GM12892 (cell line): ENCODE data around the gene WDR75.

Experiments
- DNase-seq: peaks from one replicate; pipeline ENCODE4 v3.0.0; 2011; ENCODE audit not compliant: insufficient read length
- FAIRE-seq: peaks from 2 replicates; lab custom pipeline; 2011; peaks lifted over from hg19 to GRCh38; lab: Jason Lieb, UNC
- POLR2A ChIP-seq: IDR thresholded peaks from 2 replicates; pipeline ENCODE4 v1.6.1; 2011; ENCODE audit warnings: low read depth, low read length, control low read depth
- POLR2AphosphoS5 ChIP-seq: IDR thresholded peaks from 2 replicates; pipeline ENCODE4 v1.6.1; 2011; ENCODE audit warnings: low read depth, low read length, control low read depth
- TAF1 ChIP-seq: IDR thresholded peaks from 2 replicates; pipeline ENCODE4 v1.6.1; 2011; ENCODE audit warnings: low read depth, mild to moderate bottlenecking, control low read depth, low read length, borderline replicate concordance

Gene WDR75

DNA sequence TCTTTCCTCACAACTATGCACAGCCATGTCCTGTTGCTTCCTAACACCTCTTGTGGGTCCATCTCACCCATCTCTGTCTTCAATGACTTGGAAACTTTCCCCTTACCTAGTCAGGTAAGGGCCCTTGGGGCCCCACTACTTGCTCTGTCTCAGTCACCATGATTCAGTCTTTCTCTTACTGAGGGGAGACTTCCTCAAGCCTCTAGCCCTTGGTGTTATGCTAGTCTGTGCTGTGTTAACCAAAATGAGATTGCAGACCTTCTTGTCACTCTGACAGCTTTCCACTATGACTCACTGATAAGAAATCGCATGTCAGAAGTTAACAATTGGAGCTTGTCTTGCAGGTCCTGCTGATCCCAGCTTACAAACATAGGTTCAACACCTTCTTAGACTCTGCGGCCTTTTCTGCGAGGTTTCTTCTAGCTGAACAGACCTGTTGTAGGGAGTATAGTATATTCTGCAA, 65.3 kb downstream of the WDR75 start:
- DNase-seq (no peak), FAIRE-seq (no peak)
- TF ChIP-seq TAF1 (no peak), POLR2AphosphoS5 (no peak), POLR2A (no peak)

DNA sequence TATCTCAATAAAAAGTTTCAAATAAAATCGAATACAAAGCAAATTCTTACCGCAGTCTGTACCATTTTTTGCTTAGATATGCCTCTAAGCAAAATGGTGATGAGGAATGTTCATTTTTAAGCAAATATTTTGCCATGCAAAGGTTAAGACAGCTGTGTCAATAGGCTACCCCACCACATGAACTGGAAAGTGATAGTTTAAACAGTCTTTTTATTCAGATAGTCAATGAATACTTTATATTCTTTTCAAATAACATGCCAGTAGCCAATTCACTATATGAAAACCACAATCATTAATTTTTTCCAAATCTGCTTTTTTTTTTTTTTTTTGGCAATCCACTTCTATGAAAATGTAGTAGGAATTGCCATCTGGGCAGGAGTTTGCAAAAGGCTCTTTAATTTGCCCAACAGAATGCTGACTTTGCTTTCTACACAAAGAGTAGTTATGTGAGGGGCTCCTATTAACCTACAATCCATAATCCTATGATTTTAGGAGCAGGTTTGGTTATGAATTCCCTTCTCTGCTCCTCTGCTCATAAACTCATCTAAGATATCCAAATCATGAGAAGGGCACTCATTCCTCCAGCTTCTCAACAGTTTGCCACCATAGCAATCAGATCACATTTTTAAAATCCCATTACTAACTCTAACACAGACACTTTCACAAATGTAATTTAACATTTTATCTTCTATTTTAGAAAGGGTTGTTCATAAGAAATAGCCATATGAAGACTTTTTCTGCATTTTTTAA, 70.1 kb downstream of the WDR75 start:
- no peak for FAIRE-seq
- DNase-seq = no peak
- TF ChIP-seq POLR2A (no peak), TAF1 (no peak), POLR2AphosphoS5 (no peak)

DNA sequence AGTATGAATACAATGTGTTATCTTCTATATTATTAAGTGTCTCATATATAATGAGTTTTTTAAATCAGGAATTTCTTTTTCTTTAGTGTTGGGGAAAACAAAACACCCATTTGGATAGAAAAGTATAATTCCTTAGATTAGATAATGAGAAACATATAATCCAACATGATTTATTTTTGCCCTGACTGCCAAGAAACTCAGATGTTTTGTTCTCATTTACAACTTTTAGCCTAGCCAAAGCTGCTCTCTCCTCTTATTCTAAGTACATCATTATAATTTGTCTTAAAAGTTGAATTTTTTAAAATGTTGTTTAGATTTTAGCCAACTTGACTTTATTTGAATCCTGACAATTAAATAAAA, 70.7 kb downstream of the WDR75 start:
- DNase-seq = no peak
- TF ChIP-seq POLR2A (no peak), TAF1 (no peak), POLR2AphosphoS5 (no peak)
- FAIRE-seq = no peak

DNA sequence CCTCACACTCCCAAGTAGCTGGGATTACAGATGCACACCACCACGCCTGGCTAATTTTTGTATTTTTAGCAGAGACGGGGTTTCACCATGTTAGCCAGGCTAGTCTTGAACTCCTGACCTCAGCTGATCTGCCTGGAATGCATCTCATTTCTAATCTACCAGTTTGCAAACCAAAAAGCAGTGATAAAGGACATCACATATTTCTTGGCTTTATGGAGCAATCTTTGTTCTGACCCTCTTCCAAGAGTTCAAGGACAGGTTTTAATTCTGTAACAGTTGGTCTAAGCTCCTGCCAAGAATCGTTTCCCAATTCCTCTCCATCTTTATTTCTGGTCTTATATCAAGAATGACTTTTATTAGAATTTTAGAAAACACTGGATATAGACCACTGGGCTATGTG, 71.6 kb downstream of the WDR75 start:
- TF ChIP-seq POLR2A (no peak), TAF1 (no peak), POLR2AphosphoS5 (no peak)
- FAIRE-seq = no peak
- no peak for DNase-seq

DNA sequence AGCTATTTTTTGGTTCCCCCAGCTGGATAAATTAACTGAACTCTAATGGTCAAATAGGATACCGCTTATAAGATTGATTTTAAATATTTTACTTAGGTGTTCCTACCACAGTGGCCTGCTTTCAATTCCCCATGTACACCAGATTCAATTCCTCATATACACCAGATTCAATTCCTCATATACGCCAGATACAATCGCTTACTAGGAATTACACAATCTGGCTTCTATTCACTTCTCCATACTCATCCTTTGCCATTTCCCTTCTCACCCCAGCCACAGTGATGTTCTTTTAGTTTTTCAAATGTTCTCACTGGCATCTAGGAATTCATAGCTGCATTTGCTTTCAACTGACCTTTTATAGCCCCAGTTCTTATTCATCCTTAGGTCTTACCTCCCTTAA, 72.8 kb downstream of the WDR75 start:
- FAIRE-seq (no peak), DNase-seq (no peak)
- no peak for TF ChIP-seq POLR2AphosphoS5

DNA sequence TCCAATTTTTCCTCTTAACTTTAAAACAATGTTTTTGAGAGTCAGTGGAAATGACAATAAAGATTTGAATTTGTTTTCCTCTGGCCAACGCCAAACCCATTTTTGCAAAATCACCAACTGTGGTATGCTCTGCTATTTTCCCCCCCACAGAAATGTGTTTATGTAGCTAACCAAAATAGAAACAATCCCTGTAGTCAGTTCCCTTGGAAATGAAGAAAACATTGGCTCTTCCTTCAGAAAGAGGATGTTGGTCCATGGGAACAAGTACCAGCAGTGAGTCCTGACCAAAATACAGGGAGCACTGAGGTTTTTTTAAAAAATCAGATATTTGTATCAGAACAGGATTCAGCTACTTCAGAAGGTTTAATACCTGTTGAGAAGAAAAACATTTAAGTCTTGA, 74.0 kb downstream of the WDR75 start:
- no peak for TF ChIP-seq POLR2A
- TF ChIP-seq TAF1 = no peak
- no peak for TF ChIP-seq POLR2AphosphoS5
- FAIRE-seq = no peak
- no peak for DNase-seq

DNA sequence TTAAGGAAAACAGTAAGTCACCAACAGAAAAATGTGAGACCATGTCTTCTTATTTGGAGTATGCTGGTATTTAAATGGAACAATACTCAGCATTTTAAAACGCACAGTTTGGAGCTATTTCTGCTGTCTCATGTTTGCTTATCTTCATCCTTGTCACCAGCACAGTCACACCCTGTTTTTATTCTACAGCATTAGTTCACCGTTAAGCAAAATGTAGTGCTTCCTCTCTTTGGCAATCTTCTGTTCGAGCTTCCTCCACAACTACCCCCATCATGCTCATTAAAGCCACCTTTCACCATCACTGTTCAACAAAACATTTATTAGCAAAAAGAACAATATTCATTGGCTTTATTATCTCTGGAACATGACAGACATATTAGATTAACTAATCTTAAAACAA, 75.3 kb downstream of the WDR75 start:
- DNase-seq (no peak), FAIRE-seq (no peak)
- TF ChIP-seq TAF1 = no peak

DNA sequence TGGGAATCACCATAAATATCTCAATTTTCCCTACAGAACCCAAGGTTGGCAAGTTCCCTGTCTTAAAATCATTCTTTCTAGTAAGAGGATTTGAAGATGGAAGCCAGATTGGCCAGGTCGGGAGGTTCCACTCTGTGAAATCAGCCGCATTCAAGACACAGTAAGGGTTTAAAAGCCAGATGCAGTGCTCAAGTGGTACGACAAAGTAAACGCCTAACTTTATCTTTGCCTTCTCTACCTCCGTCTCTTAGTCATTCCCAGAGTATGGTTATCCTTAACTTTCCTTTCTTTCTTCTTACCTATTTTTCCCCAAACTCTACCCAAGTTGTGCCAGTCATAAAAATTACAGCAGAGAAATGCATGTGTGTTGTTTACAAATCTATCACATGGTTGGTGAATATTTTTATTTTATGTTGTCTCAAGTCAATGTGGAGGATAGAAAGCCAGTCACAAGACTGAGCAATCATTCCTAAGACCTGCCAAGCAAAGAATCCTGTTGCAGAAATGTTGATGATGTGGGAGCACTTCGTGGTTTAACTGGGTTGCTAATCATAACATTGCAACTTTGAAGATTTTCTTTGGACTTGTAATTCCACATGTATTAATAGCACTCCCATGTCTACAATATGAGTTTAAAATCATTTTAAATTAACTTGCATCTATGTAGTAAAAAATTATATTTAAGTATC, 76.7 kb downstream of the WDR75 start:
- TF ChIP-seq POLR2AphosphoS5 (no peak), TAF1 (no peak)
- FAIRE-seq (no peak), DNase-seq (no peak)

DNA sequence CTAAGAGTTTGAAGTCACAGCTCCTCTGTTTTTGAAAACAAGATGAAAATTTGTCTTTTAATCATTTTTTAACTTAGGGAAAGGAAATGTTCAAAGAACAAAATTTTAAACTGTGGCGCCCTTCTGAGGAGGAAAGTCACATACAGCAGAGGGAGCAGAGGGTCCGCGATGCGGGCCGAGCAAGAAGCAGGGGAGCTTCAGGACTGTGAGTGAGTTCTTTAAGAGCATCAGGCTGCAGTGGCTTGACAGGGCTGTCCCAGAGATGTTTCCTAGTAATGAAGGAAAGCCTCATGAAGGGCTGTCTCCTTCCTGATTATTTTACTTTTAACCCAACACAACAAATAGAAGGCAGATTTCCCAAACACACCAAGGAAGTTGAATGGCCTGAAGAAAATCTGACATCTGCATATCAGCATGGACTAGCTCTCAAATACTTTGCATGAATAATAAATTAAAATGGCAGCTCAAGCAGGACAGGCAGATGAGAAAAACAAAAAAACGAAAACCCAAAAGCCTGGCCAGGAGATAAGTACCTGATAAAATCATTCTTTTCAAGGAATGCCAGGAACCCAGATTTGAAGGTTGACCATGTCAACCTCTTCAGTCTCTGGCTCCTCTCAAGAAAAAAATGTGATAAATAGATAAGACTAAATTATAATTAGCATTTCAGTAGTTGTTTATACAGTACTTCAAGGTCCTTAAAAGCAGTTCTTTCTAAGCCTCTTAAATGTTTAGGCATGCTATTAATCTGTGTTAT, 78.5 kb downstream of the WDR75 start:
- DNase-seq = no peak
- no peak for FAIRE-seq
- TF ChIP-seq TAF1 = no peak
- no peak for TF ChIP-seq POLR2AphosphoS5
- no peak for TF ChIP-seq POLR2A

DNA sequence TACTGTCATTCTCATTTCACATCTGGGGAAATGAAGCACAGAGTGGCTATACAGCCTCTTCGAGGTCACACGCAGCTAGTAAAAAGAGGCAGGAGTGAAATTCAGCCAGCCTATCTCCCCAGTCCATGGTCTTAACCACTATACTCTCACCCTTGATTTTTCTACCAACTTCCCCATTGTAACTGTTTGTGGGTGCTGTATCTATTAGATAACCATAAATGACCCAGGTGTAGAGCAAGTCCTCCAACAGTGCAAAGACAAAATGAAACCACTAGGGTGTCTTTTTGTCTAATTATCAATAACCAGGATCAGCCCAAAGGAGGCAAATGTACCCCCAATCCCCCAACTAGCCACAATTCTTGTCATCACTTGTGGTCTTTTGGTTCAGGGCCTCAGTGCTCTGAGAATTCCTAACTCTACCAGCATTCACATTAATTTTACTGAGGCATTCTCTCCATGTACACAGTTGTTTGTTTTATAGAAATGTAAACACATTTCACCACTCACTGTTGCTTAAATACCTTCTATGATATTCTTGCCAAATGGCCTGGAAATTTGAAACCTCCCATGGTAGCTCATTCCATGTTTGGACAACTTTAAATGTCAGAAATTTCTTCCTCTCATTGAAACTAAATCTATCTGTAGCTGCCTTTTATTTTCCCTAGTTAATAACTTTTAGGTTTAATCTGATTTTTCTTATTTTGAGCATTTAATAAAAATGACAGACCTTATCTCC, 80.6 kb downstream of the WDR75 start:
- FAIRE-seq (no peak), DNase-seq (no peak)
- TF ChIP-seq TAF1 (no peak), POLR2AphosphoS5 (no peak), POLR2A (no peak)

DNA sequence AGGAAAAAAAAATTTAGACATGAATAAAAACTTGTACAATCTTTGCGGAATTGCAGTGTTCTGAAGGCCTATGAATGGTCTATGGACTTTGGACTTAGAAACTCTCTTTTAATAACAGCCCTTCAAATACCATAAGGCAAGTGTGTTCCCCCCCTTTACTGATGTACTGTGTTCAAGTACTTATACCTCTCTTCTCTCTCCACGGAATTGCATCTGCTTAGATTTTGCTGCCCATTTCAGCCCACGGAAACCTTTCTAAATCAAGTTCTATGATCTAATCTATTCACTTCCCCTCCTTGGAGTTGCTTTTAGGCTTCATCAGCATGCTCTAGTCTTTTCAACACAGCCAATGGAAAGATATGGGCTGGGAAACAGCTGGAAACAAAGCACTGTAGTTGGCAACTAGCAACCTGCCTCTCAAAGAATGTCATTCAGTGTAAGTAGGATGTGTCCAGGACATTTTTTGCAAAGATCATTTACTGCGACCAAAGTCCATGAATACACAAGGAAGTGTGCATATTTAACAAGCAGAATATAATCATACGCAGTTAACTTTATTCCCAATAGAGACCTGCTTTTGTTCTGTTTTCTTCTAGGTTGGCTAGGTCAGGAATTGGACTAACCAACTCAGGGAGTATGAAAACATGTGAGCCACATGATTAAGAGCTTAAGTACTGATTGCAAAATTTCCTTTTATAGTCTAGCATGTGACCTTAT, 81.3 kb downstream of the WDR75 start:
- TF ChIP-seq POLR2AphosphoS5 = no peak
- no peak for TF ChIP-seq TAF1
- no peak for TF ChIP-seq POLR2A
- FAIRE-seq = no peak
- DNase-seq = no peak
